GM23338 (cell line): ENCODE measurements around the gene ALB. TPM values are rescaled to one million over a fixed set of nuclear protein-coding genes. Genes with fewer than 3 reads are reported as not detected.
A peak's percentile ranks its signal among the peaks of the same experiment; 100 is the strongest.
"Not testable (repeated sequence)": the region's sequence is repeated elsewhere in the genome, so short reads cannot be mapped to it uniquely, and the experiment has no call there.

Experiments
- ATAC-seq: fragments of 200-7000 bp; cut with Tn5 transposase; 3 replicates; pipeline ENCODE4 v1.9.1; 2020
- DNase-seq: peaks from one replicate; pipeline ENCODE4 v3.0.0-alpha.2; 2015; ENCODE audit warnings: low spot score
- H2AFZ ChIP-seq: fragments of 200-600 bp; sonication (generic); 2 replicates; pipeline ENCODE4 v1.8.0; 2016; ENCODE audit warnings: antibody characterized with exemption, mild to moderate bottlenecking, moderate library complexity
- H3F3A ChIP-seq: fragments of 200-600 bp; sonication (generic); replicated peaks from 2 replicates; pipeline ENCODE4 v1.8.0; 2017; ENCODE audit warnings: antibody characterized with exemption, mixed run types, low read depth
- H3K27ac ChIP-seq: fragments of 200-600 bp; sonication (generic); 2 replicates; pipeline ENCODE4 v1.6.1; 2016; ENCODE audit warnings: low read depth
- H3K27me3 ChIP-seq: fragments of 200-600 bp; sonication (generic); 2 replicates; pipeline ENCODE4 v1.8.0; 2016; ENCODE audit warnings: mild to moderate bottlenecking, mixed run types, moderate library complexity; ENCODE audit not compliant: insufficient read depth
- H3K36me3 ChIP-seq: fragments of 200-600 bp; sonication (generic); 2 replicates; pipeline ENCODE4 v1.8.0; 2016; ENCODE audit warnings: mild to moderate bottlenecking; ENCODE audit not compliant: insufficient read depth
- H3K4me1 ChIP-seq: fragments of 200-600 bp; sonication (generic); 2 replicates; pipeline ENCODE4 v1.8.0; 2016; ENCODE audit warnings: mild to moderate bottlenecking, moderate library complexity; ENCODE audit not compliant: insufficient read depth
- H3K4me2 ChIP-seq: fragments of 200-600 bp; sonication (generic); 2 replicates; pipeline ENCODE4 v1.7.1; 2017; ENCODE audit warnings: mixed run types
- H3K4me3 ChIP-seq: fragments of 200-600 bp; sonication (generic); 2 replicates; pipeline ENCODE4 v1.6.1; 2016; ENCODE audit warnings: mixed run types
- H3K79me2 ChIP-seq: fragments of 200-600 bp; sonication (generic); replicated peaks from 2 replicates; pipeline ENCODE4 v1.8.0; 2017; ENCODE audit warnings: mild to moderate bottlenecking; ENCODE audit not compliant: insufficient read depth
- H3K9me2 ChIP-seq: fragments of 200-600 bp; sonication (generic); 2 replicates; pipeline ENCODE4 v1.8.0; 2017; ENCODE audit not compliant: insufficient read depth
- H4K20me1 ChIP-seq: fragments of 200-600 bp; sonication (generic); replicated peaks from 2 replicates; pipeline ENCODE4 v1.8.0; 2017; ENCODE audit warnings: mild to moderate bottlenecking; ENCODE audit not compliant: insufficient read depth
- H3K27ac Mint-ChIP-seq: 2 replicates; pipeline ENCODE4 v1.8.0; 2020; ENCODE audit warnings: inconsistent platforms, mild to moderate bottlenecking, moderate library complexity, mixed read lengths
- H3K27me3 Mint-ChIP-seq: 3 replicates; pipeline ENCODE4 v1.8.0; 2022; ENCODE audit warnings: low read depth, mild to moderate bottlenecking, moderate library complexity, mixed read lengths, inconsistent platforms; ENCODE audit not compliant: insufficient read depth, poor library complexity
- H3K36me3 Mint-ChIP-seq: 3 replicates; pipeline ENCODE4 v1.8.0; 2021; ENCODE audit warnings: low read depth, mild to moderate bottlenecking, inconsistent platforms, moderate library complexity, mixed read lengths
- H3K4me1 Mint-ChIP-seq: 3 replicates; pipeline ENCODE4 v1.8.0; 2020; ENCODE audit warnings: mild to moderate bottlenecking, inconsistent platforms, mixed read lengths
- H3K4me3 Mint-ChIP-seq: 3 replicates; pipeline ENCODE4 v1.8.0; 2021; ENCODE audit warnings: moderate library complexity, mild to moderate bottlenecking, inconsistent platforms, mixed read lengths
- H3K9me3 Mint-ChIP-seq: 3 replicates; pipeline ENCODE4 v1.8.0; 2020; ENCODE audit warnings: moderate library complexity, mild to moderate bottlenecking, inconsistent platforms, mixed read lengths
- EZH2phosphoT487 ChIP-seq: fragments of 200-600 bp; sonication (generic); IDR thresholded peaks from one replicate; pipeline ENCODE4 v1.8.1; 2018; ENCODE audit warnings: antibody characterized with exemption; ENCODE audit not compliant: unreplicated experiment
- JUNB ChIP-seq: IDR thresholded peaks from one replicate; pipeline ENCODE4 v1.6.1; 2016; ENCODE audit warnings: antibody characterized with exemption; ENCODE audit not compliant: unreplicated experiment
- NANOG ChIP-seq: IDR thresholded peaks from 2 replicates; pipeline ENCODE4 v1.6.1; 2016; ENCODE audit warnings: antibody characterized with exemption, borderline replicate concordance
- POLR2AphosphoS5 ChIP-seq: IDR thresholded peaks from 2 replicates; pipeline ENCODE4 v1.6.1; 2016; ENCODE audit warnings: antibody characterized with exemption, low read depth
- ZNF331 ChIP-seq: fragments of 250-450 bp; sonication (Bioruptor Pico); IDR thresholded peaks from 2 replicates; pipeline ENCODE4 v1.5.0; 2020; ENCODE audit warnings: low read depth, mild to moderate bottlenecking, moderate library complexity
- polyA plus RNA-seq: library from polyadenylated mRNA; unstranded; fragments of >200 nt; fragmentation: Nextera tagmentation; extraction: Ambion mirVana; gene quantifications from 2 replicates; pipeline ENCODE4 v1.2.1, GENCODE V29; 2016
- total RNA-seq: library from RNA; depleted of rRNA; stranded (reverse); fragments of >200 nt; shearing (Covaris generic); gene quantifications from 2 replicates; pipeline ENCODE4 v1.2.3, GENCODE V29; 2014
- TF ChIP-seq, protein P1 (sequence below): fragments of 250-450 bp; sonication (Bioruptor Pico); IDR thresholded peaks from 2 replicates; pipeline ENCODE4 v1.5.0; 2020; ENCODE audit warnings: mild to moderate bottlenecking, moderate library complexity
- TF ChIP-seq, protein P2 (sequence below): IDR thresholded peaks from one replicate; pipeline ENCODE4 v1.6.1; 2018; ENCODE audit warnings: antibody characterized with exemption; ENCODE audit not compliant: unreplicated experiment

ALB gene
- total and polyA plus RNA-seq, 2 experiments from 2014 or later: not detected

DNA sequence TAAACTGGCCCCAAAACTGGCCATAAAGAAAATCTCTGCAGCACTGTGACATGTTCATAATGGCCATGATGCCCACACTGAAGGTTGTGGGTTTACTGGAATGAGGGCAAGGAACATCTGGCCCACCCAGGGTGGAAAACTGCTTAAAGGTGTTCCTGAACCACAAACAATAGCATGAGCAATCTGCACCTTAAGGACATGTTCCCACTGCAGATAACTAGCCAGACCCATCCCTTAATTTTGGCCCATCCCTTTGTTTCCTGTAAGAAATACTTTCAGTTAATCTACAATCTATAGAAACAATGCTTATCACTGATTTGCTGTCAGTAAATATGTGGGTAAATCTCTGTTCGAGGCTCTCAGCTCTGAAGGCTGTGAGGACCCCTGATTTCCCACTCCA lies 46.9 kb upstream of the ALB start:
- H3K79me2 ChIP-seq, H3K36me3 ChIP-seq, H3K27ac ChIP-seq, ATAC-seq, H3K27ac Mint-ChIP-seq, DNase-seq, H3K4me1 Mint-ChIP-seq, H3K4me1 ChIP-seq, H3K27me3 Mint-ChIP-seq, H3K27me3 ChIP-seq, H3K9me2 ChIP-seq, H3F3A ChIP-seq, H4K20me1 ChIP-seq, H3K4me3 Mint-ChIP-seq, H3K4me3 ChIP-seq, H2AFZ ChIP-seq, H3K4me2 ChIP-seq: not testable (repeated sequence)
- H3K9me3 Mint-ChIP-seq: peaks cover 53% of the 10 kb centered on the region
- H3K36me3 Mint-ChIP-seq: peaks cover 50% of the 10 kb centered on the region

DNA sequence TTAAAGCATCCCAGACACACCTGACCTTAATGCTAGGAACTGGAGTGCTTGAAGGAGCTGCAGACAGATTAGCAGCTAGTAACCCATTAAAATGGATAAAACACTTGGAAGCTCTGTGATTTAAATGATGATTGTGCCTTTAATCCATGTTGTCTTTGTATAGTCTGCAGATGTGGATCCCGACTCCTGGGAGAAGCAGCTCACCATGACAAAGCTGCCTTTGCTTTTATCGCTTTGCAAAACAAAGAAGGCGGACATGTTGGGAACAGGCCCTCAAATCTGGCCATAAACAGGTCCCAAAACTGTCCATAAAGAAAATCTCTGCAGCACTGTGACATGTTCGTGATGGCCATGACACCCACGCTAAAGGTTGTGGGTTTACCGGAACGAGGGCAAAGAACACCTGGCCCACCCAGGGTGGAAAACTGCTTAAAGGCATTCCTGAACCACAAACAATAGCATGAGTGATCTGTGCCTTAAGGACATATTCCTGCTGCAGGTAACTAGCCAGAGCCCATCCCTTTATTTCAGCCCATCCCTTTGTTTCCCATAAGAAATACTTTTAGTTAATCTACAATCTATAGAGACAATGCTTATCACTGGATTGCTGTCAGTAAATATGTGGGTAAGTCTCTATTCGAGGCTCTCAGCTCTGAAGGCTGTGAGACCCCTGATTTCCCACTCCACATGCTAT lies 34.4 kb upstream of the ALB start:
- H3K4me1 ChIP-seq, H3K4me2 ChIP-seq, H3K4me3 ChIP-seq, H3K4me1 Mint-ChIP-seq, H3K4me3 Mint-ChIP-seq, H3K79me2 ChIP-seq, ATAC-seq, H3K27me3 ChIP-seq, H3K27me3 Mint-ChIP-seq, H2AFZ ChIP-seq, H3F3A ChIP-seq, H3K27ac Mint-ChIP-seq, H3K9me2 ChIP-seq, H3K36me3 ChIP-seq, H3K27ac ChIP-seq, H4K20me1 ChIP-seq: not testable (repeated sequence)
- Mint-ChIP-seq H3K9me3 (peaks cover 38% of the 10 kb centered on the region), H3K36me3 (peaks cover 29% of the 10 kb centered on the region)
- peak; percentile 24 for DNase-seq

DNA sequence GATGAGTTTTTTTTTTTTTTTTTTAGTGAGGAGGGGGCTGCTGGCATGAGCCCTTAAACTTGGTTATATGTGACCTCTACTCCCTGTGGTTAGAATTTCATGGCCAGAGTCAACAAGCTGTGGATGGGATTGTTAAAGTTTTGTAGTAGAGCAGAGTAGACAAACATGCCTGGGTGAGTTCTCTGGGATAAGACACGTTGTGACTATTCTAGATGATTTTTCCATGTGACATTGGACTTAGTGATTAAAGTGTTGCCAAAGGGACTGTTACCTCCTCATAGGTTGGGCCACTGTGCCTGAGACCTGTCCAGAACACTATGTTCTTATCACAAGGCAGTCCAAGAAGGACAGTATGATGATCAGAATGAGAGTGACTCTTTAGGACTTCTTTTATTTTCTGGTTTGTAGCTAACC lies 28.8 kb upstream of the ALB start:
- H3K27me3 ChIP-seq: no peaks in the 10 kb centered on the region
- H3K4me2 ChIP-seq: no peak overlapping the region
- no peaks in the 10 kb centered on the region for H3K79me2 ChIP-seq
- peaks cover 6% of the 10 kb centered on the region for H3K36me3 ChIP-seq
- peaks cover 14% of the 10 kb centered on the region for H3K4me1 Mint-ChIP-seq
- no peak overlapping the region for H3K4me3 Mint-ChIP-seq
- H3K36me3 Mint-ChIP-seq: peaks cover 5% of the 10 kb centered on the region
- H3K27ac ChIP-seq: no peak overlapping the region
- H4K20me1 ChIP-seq: no peaks in the 10 kb centered on the region
- peaks cover 2% of the 10 kb centered on the region for H3K27me3 Mint-ChIP-seq
- no peak overlapping the region for H3K4me3 ChIP-seq
- H3K4me1 ChIP-seq: 0 out of 2 replicates have a peak, but pooled peaks cover 9% of the 10 kb centered on the region
- no peak for DNase-seq
- H3K27ac Mint-ChIP-seq: no peak overlapping the region
- no peak for ATAC-seq
- peaks cover 6% of the 10 kb centered on the region for H3K9me3 Mint-ChIP-seq
- no peaks in the 10 kb centered on the region for H3K9me2 ChIP-seq
- H3F3A ChIP-seq: no peaks in the 10 kb centered on the region
- H2AFZ ChIP-seq: no peak overlapping the region
- no peak for TF ChIP-seq NANOG
- no peak for TF ChIP-seq EZH2phosphoT487
- TF ChIP-seq POLR2AphosphoS5: no peak
- TF ChIP-seq, protein P1, sequence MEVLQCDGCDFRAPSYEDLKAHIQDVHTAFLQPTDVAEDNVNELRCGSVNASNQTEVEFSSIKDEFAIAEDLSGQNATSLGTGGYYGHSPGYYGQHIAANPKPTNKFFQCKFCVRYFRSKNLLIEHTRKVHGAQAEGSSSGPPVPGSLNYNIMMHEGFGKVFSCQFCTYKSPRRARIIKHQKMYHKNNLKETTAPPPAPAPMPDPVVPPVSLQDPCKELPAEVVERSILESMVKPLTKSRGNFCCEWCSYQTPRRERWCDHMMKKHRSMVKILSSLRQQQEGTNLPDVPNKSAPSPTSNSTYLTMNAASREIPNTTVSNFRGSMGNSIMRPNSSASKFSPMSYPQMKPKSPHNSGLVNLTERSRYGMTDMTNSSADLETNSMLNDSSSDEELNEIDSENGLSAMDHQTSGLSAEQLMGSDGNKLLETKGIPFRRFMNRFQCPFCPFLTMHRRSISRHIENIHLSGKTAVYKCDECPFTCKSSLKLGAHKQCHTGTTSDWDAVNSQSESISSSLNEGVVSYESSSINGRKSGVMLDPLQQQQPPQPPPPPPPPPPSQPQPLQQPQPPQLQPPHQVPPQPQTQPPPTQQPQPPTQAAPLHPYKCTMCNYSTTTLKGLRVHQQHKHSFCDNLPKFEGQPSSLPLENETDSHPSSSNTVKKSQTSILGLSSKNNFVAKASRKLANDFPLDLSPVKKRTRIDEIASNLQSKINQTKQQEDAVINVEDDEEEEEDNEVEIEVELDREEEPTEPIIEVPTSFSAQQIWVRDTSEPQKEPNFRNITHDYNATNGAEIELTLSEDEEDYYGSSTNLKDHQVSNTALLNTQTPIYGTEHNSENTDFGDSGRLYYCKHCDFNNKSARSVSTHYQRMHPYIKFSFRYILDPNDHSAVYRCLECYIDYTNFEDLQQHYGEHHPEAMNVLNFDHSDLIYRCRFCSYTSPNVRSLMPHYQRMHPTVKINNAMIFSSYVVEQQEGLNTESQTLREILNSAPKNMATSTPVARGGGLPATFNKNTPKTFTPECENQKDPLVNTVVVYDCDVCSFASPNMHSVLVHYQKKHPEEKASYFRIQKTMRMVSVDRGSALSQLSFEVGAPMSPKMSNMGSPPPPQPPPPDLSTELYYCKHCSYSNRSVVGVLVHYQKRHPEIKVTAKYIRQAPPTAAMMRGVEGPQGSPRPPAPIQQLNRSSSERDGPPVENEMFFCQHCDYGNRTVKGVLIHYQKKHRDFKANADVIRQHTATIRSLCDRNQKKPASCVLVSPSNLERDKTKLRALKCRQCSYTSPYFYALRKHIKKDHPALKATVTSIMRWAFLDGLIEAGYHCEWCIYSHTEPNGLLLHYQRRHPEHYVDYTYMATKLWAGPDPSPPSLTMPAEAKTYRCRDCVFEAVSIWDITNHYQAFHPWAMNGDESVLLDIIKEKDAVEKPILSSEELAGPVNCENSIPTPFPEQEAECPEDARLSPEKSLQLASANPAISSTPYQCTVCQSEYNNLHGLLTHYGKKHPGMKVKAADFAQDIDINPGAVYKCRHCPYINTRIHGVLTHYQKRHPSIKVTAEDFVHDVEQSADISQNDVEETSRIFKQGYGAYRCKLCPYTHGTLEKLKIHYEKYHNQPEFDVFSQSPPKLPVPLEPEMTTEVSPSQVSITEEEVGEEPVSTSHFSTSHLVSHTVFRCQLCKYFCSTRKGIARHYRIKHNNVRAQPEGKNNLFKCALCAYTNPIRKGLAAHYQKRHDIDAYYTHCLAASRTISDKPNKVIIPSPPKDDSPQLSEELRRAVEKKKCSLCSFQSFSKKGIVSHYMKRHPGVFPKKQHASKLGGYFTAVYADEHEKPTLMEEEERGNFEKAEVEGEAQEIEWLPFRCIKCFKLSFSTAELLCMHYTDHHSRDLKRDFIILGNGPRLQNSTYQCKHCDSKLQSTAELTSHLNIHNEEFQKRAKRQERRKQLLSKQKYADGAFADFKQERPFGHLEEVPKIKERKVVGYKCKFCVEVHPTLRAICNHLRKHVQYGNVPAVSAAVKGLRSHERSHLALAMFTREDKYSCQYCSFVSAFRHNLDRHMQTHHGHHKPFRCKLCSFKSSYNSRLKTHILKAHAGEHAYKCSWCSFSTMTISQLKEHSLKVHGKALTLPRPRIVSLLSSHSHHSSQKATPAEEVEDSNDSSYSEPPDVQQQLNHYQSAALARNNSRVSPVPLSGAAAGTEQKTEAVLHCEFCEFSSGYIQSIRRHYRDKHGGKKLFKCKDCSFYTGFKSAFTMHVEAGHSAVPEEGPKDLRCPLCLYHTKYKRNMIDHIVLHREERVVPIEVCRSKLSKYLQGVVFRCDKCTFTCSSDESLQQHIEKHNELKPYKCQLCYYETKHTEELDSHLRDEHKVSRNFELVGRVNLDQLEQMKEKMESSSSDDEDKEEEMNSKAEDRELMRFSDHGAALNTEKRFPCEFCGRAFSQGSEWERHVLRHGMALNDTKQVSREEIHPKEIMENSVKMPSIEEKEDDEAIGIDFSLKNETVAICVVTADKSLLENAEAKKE (CRISPR knock-in tag): no peak
- TF ChIP-seq JUNB: no peak
- TF ChIP-seq, protein P2, sequence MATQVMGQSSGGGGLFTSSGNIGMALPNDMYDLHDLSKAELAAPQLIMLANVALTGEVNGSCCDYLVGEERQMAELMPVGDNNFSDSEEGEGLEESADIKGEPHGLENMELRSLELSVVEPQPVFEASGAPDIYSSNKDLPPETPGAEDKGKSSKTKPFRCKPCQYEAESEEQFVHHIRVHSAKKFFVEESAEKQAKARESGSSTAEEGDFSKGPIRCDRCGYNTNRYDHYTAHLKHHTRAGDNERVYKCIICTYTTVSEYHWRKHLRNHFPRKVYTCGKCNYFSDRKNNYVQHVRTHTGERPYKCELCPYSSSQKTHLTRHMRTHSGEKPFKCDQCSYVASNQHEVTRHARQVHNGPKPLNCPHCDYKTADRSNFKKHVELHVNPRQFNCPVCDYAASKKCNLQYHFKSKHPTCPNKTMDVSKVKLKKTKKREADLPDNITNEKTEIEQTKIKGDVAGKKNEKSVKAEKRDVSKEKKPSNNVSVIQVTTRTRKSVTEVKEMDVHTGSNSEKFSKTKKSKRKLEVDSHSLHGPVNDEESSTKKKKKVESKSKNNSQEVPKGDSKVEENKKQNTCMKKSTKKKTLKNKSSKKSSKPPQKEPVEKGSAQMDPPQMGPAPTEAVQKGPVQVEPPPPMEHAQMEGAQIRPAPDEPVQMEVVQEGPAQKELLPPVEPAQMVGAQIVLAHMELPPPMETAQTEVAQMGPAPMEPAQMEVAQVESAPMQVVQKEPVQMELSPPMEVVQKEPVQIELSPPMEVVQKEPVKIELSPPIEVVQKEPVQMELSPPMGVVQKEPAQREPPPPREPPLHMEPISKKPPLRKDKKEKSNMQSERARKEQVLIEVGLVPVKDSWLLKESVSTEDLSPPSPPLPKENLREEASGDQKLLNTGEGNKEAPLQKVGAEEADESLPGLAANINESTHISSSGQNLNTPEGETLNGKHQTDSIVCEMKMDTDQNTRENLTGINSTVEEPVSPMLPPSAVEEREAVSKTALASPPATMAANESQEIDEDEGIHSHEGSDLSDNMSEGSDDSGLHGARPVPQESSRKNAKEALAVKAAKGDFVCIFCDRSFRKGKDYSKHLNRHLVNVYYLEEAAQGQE: no peak
- no peak for TF ChIP-seq ZNF331 (CRISPR knock-in tag)
